ENCODE measurements around the gene RTL10. TPM values are rescaled to one million over a fixed set of nuclear protein-coding genes. Genes with fewer than 3 reads are reported as not detected.

RTL10 gene
- total and polyA plus RNA-seq, 5 donors: 5.8 to 9.9 (median 7.9) TPM

DNA sequence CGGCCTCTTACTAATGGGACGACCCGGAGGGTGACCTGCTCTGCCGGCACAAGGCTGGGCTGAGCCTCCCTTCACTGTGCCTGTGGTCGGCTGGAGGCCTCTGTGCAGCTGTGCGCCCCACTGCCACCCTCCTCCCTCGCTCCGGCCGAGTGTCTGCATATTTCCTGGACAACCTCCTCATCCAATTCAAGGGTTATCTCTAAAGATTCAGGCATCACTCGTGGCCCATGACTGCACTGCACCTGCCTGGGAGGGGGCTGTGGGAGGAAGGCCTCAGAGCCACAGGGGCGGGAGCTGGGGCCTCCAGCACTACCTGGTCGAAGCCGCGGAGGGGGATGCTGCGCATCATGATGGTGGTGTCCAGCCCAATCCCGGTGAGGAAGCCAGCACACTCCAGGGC lies 43.1 kb upstream of the RTL10 start:
- DNase-seq: peak in 2 of 3 donors; percentile 28 to 33
- 89% methylated on average over 16 of the region's 16 CpGs for WGBS
- H3K27me3 ChIP-seq (ENCODE audit: control insufficient read depth, insufficient read depth): no peaks in the 10 kb centered on the region

DNA sequence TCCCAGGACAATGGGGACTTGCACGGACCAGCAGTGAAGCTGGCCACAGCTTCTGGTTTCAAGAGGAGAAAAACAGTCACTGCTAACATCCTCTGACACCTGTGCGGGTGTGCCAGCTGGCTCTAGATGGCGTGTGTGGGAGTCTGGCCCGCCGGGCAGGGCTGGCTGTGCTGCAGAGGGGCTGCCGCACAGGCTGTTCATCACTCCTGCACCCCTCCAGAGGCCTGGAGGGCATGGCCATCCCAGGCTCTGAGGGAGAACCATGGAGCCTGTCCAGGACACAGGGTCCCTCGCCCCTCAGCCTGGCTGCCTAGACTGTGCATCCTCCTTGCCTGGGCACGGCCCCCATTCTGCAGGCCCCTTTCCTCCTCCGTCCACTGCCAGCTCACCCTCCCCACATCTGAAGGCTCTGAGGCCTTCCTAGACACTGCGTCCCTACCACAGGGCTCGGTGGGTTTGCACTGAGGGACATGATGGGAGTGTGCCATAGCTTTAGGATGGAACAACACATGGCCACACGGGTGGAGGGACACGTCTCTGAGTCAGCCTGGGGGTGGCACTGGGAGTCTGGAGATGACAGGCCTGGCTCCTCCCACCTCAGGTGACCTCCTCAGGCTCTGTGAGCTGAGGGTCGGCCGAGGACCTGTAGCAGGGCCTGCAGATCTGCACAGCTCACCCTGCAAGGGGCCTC lies 42.1 kb upstream of the RTL10 start:
- no peak for ATAC-seq
- Histone ChIP-seq H3K27ac (ENCODE audit: low read length) (no peak overlapping the region), H3K4me3 (ENCODE audit: low read length) (no peak overlapping the region), H3K27me3 (ENCODE audit: control insufficient read depth, insufficient read depth) (no peaks in the 10 kb centered on the region), H3K9me3 (ENCODE audit: control insufficient read depth, low read length) (no peaks in the 10 kb centered on the region), H3K4me1 (ENCODE audit: control insufficient read depth, insufficient read depth, low read length) (no peaks in the 10 kb centered on the region)
- intact Hi-C loops (cut with DNase I): loop anchor here in 1 of 4 donors (5.0 kb wide), 1 partner anchor 40 kb away; no protein-coding TSS in a partner anchor
- 82% methylated on average over 15 of the region's 15 CpGs for WGBS
- peak in 1 of 3 donors; percentile 36 for DNase-seq

More for the DNA sequence above, 43.1 kb upstream of the RTL10 start:
- intact Hi-C loops (cut with DNase I): loop anchor here in 1 of 4 donors (5.0 kb wide), 1 partner anchor 40 kb away; no protein-coding TSS in a partner anchor
- Histone ChIP-seq H3K27ac (ENCODE audit: low read length) (no peak overlapping the region), H3K9me3 (ENCODE audit: control insufficient read depth, low read length) (no peaks in the 10 kb centered on the region), H3K4me3 (ENCODE audit: low read length) (no peak overlapping the region), H3K4me1 (ENCODE audit: control insufficient read depth, insufficient read depth, low read length) (no peaks in the 10 kb centered on the region)
- no peak for ATAC-seq

DNA sequence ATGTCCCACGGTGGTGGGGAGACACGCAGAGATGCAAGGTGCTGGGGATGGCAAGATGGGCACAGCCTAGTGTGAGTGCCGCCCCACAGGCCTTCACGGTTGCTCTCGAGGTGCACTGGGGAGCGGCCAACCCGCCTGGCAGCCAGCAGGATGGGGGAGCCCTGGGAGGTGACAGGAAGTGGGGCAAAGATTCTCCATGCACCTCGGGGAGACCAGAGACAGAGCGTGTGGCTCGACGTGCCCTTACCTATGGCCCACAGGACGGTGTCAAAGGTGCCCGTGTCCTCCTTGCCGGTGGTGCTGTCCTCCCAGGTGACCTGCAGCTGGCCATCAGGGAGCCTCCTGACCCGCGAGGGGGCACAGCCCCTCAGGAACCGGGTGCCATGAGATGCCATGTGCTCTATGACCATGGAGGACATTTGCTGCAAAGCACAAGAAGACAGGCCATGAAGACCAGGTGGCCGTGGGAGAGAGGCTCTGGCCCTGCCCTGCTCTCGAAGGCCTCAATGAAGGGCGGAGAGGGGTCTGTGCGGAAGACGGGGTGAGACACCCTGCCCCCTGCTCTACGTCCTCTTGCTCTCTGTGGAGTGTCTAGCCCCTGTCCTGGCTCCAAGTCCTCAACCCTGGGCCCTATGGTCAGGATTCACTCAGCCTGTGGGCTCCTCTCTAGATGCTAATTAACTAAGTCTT lies 40.6 kb upstream of the RTL10 start:
- peak in 2 of 3 donors; percentile 28 to 37 for DNase-seq
- no peaks in the 10 kb centered on the region for H3K27me3 ChIP-seq (ENCODE audit: control insufficient read depth, insufficient read depth)
- H3K9me3 ChIP-seq (ENCODE audit: control insufficient read depth, low read length): no peaks in the 10 kb centered on the region
- no peak overlapping the region for H3K27ac ChIP-seq (ENCODE audit: low read length)
- no peaks in the 10 kb centered on the region for H3K4me1 ChIP-seq (ENCODE audit: control insufficient read depth, insufficient read depth, low read length)
- 94% methylated on average over 23 of the region's 23 CpGs for WGBS
- intact Hi-C loops (cut with DNase I): loop anchor here in 1 of 4 donors (5.0 kb wide), 1 partner anchor 42 kb away; no protein-coding TSS in a partner anchor
- H3K4me3 ChIP-seq (ENCODE audit: low read length): no peak overlapping the region
- ATAC-seq: no peak

DNA sequence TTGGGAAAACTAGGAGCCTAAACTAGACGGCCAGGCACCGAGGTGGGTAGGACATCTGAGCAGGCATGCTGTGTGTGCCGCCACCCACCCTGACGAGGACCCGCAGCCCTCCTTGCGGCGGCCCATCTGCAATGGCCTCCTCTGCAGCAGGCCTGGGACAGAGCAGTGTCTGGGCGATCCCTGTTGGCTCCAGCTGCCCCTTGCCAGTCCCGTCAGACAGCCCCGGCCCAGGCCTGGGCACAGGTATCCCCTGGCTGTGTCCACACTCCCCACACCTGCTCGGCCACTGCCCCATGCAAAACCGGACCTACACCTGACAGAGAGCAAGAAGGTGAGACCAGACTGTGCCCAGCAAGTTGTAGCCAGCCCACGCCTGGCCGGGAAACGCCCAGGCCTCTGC lies 38.7 kb upstream of the RTL10 start:
- DNase-seq: peak in 1 of 3 donors; percentile 15
- WGBS: 94% methylated on average over 15 of the region's 15 CpGs
- no peaks in the 10 kb centered on the region for H3K9me3 ChIP-seq (ENCODE audit: control insufficient read depth, low read length)

DNA sequence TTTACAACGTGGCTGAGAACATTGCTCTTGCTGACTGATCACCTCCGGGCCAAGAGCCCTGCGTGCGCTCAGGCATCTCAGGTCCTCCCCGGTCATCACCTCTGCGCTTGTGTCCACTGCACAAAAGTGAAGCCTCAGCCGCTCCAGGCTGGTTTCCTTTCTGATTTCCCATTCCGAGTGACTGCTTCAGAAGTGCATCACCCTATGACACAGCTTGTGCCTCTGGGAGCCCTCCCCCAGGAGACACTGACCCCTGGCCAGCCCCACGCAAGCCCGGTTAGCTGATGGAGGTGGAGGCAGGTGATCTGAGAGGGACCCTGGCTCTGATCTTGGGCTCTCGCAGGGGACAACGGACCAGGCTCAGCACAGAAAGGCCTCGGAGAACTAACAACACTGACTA lies 38.3 kb upstream of the RTL10 start:
- no peak overlapping the region for H3K4me3 ChIP-seq (ENCODE audit: low read length)
- intact Hi-C loops (cut with DNase I): no loop called here
- no peaks in the 10 kb centered on the region for H3K9me3 ChIP-seq (ENCODE audit: control insufficient read depth, low read length)
- no peak for ATAC-seq
- no peaks in the 10 kb centered on the region for H3K27me3 ChIP-seq (ENCODE audit: control insufficient read depth, insufficient read depth)
- DNase-seq: peak in 1 of 3 donors; percentile 29
- no peaks in the 10 kb centered on the region for H3K4me1 ChIP-seq (ENCODE audit: control insufficient read depth, insufficient read depth, low read length)
- no peak overlapping the region for H3K27ac ChIP-seq (ENCODE audit: low read length)
- WGBS: 89% methylated on average over 13 of the region's 13 CpGs

More for the DNA sequence above, 38.7 kb upstream of the RTL10 start:
- Histone ChIP-seq H3K4me1 (ENCODE audit: control insufficient read depth, insufficient read depth, low read length) (no peaks in the 10 kb centered on the region), H3K4me3 (ENCODE audit: low read length) (no peak overlapping the region), H3K27me3 (ENCODE audit: control insufficient read depth, insufficient read depth) (no peaks in the 10 kb centered on the region), H3K27ac (ENCODE audit: low read length) (no peak overlapping the region)
- ATAC-seq: no peak
- intact Hi-C loops (cut with DNase I): no loop called here

DNA sequence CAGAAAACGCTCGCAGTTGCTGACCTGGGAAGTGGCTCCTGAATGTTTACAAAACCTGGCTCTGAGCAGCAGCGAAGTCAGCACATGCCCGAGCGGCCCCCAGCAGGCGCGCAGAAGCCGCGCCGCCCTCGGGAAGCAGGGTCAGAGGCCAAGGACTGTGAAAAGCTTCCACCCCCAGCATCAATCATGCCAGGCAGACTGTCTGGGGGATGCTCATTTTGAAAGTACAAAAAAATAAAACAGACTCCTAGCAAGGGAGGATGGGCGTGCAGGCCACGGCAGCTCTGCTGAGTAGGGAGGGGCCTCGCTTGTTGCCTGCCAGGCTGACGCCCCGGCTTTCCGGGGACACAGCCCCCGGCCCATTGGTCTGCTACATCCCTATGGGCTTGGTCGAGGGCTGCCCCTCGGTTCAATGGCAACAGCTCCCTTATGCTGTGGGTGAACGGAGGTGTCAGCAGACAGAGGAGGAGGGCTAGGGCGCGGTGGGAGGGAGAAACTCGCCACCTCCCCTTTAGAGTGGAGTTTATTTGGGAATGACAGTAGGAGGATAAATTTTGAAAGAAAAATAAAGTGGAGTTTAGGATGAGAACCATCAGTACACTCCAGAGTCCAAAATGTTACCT lies 37.7 kb upstream of the RTL10 start:
- Histone ChIP-seq H3K27ac (ENCODE audit: low read length) (no peak overlapping the region), H3K4me3 (ENCODE audit: low read length) (no peak overlapping the region), H3K27me3 (ENCODE audit: control insufficient read depth, insufficient read depth) (no peaks in the 10 kb centered on the region), H3K4me1 (ENCODE audit: control insufficient read depth, insufficient read depth, low read length) (no peaks in the 10 kb centered on the region), H3K9me3 (ENCODE audit: control insufficient read depth, low read length) (no peaks in the 10 kb centered on the region)
- intact Hi-C loops (cut with DNase I): no loop called here
- ATAC-seq: peak in 1 of 2 donors; percentile 31
- 59% methylated on average over 24 of the region's 24 CpGs for WGBS
- peak in 2 of 3 donors; percentile 48 to 52 for DNase-seq

DNA sequence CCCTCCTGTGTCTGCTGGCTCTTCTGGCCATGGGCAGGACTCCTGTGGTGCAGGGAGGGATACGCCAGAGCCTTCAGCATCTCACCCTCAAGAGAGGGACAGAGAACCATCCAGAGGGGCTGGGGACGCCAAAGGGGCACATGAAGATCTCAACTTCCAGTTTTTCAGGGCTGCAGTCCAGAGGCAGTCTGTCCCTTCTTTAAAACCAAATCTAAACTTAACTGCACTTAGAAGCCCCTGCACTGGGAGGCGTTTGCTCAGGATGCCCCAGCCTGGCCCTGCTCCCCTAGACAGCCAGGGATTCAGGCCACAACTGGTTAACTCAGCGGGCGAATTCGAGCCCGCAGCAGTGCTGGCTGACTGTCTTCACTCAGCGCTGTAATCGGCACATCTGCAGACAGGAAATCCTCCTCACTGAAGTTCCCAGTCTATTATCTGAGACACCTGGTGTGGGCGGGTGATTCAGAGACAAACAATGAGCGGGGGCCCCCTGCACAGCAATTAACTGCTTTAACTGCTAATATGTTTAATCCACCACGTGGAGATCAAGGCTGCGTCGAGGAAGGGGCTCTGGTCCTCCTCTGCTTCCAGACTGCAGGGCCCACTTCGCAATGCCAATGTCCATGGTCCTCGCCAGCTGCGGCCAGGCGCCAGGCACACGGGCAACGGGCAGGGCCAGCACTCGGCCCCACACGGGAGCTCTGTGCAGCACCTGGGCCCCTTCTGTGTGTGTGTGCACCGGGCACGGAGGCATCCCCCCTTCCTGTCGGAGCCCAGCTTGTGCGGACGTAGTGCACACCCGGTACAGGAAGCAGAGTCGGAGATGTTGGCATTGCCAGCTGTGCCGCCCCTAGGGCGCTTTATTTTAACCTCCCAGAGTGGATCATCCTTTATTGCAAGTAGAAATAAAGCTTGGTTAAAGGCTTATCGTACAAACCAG lies 36.9 kb upstream of the RTL10 start:
- ATAC-seq (peak in 1 of 2 donors; percentile 37), DNase-seq (peak; percentile 12 to 61 (median 42))
- H3K4me3 ChIP-seq (ENCODE audit: low read length): no peak overlapping the region
- H3K9me3 ChIP-seq (ENCODE audit: control insufficient read depth, low read length): no peaks in the 10 kb centered on the region
- no peak overlapping the region for H3K27ac ChIP-seq (ENCODE audit: low read length)
- H3K27me3 ChIP-seq (ENCODE audit: control insufficient read depth, insufficient read depth): no peaks in the 10 kb centered on the region
- WGBS: 40% methylated on average over 32 of the region's 32 CpGs
- no peaks in the 10 kb centered on the region for H3K4me1 ChIP-seq (ENCODE audit: control insufficient read depth, insufficient read depth, low read length)
- intact Hi-C loops (cut with DNase I): no loop called here

DNA sequence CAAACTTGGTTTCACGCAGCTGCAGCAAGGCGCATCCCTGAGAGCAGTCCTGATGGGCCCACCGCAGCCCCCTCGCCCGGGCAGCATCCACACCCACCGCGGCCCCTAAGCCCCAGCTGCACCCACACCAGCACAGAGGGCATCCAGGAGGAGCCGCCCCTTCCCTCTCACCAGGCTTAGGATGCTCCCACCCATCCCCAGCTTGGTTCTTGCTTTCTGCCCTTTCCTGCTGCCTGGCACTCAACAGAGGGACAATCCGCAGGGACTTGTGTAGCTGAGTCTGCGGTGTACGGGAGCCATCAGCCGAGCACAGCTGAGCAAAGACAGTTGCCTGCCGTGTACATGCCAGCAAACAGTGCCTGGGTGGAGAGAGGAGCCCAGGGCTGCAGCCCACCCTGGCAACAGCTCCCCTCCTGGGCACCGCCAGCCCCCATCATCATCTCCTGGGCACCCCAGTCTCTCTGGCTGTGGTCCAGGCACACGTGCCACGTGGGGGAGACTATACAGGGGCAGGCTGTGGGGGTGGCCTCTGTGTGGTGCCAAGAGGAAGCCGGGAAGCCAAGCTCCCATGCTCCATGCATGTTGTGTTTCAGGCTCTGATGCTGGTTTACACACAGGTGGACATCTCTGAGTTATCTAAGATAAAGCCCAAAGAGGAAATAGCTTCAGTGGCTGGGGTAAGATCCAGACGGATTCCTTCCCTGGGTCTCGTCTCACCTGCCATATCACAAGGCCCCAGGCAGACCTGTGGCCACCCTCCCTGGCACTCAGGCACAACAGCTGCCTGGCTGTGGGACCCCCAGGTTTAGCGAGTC lies 36.0 kb upstream of the RTL10 start:
- 80% methylated on average over 20 of the region's 20 CpGs for WGBS
- intact Hi-C loops (cut with DNase I): no loop called here
- peak; percentile 10 to 50 (median 48) for DNase-seq
- Histone ChIP-seq H3K4me1 (ENCODE audit: control insufficient read depth, insufficient read depth, low read length) (no peaks in the 10 kb centered on the region), H3K9me3 (ENCODE audit: control insufficient read depth, low read length) (no peaks in the 10 kb centered on the region), H3K27me3 (ENCODE audit: control insufficient read depth, insufficient read depth) (no peaks in the 10 kb centered on the region), H3K4me3 (ENCODE audit: low read length) (no peak overlapping the region), H3K27ac (ENCODE audit: low read length) (no peak overlapping the region)
- ATAC-seq: no peak

DNA sequence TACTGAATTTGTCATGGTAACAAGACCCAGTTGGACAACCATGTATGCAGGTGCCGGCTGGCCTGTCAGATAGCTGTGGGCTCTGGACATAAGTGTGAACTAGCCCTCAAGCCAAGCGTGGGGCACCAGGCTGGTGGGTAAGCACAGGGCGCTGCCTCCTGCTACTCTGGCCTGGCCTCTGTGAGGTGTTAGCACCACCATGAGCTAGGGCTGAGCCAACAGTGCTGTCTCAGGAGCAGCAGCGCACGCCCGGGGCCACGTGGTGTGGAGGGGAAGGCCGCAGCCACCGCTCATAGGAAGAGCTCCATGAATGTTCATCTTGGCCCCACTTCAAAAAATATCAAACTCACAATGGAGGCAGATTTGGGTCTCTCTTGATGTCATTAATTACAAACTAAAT lies 35.3 kb upstream of the RTL10 start:
- H3K4me3 ChIP-seq (ENCODE audit: low read length): no peak overlapping the region
- no peaks in the 10 kb centered on the region for H3K27me3 ChIP-seq (ENCODE audit: control insufficient read depth, insufficient read depth)
- intact Hi-C loops (cut with DNase I): no loop called here
- no peak overlapping the region for H3K27ac ChIP-seq (ENCODE audit: low read length)
- no peaks in the 10 kb centered on the region for H3K9me3 ChIP-seq (ENCODE audit: control insufficient read depth, low read length)
- H3K4me1 ChIP-seq (ENCODE audit: control insufficient read depth, insufficient read depth, low read length): no peaks in the 10 kb centered on the region
- no peak for ATAC-seq
- 87% methylated on average over 9 of the region's 9 CpGs for WGBS
- DNase-seq: peak; percentile 7 to 40 (median 40)

Measured in right cardiac atrium (tissue), 5 donors.